B cell (primary cell): Measurements from ENCODE around the gene DIPK1B. TPM values are rescaled to one million over a fixed set of nuclear protein-coding genes. Genes with fewer than 3 reads are reported as not detected.

Experiments
- ATAC-seq: fragments of 200-7000 bp; cut with Tn5 transposase; one replicate; pipeline ENCODE4 v1.10.0; 2021; ENCODE audit warnings: low read depth, mild to moderate bottlenecking, moderate number of reproducible peaks, moderate library complexity
- CTCF ChIA-PET: fragments of 350-600 bp; sonication (Branson Sonifier 250); formaldehyde crosslinking; loops from one replicate; lab custom pipeline; 2021; ENCODE audit warnings: antibody characterized with exemption, inconsistent platforms; lab: Charles Lee
- POLR2A ChIA-PET: fragments of 350-600 bp; sonication (Branson Sonifier 250); formaldehyde crosslinking; loops from one replicate; lab custom pipeline; 2021; ENCODE audit warnings: antibody characterized with exemption; lab: Charles Lee
- DNase-seq: peaks from one replicate; pipeline ENCODE4 v3.0.0; 2013
- H2AFZ ChIP-seq: 2 replicates; pipeline ENCODE4 v1.6.1; 2012; ENCODE audit warnings: mild to moderate bottlenecking, low read depth, low read length; ENCODE audit not compliant: insufficient read depth, poor library complexity, severe bottlenecking
- H3K27ac ChIP-seq, 2 donors: 1 replicate in 1 of 2; 2 replicates in 1 of 2; pipeline ENCODE4 v1.5.1; 2012 to 2013; ENCODE audit warnings: low read length in 2 of 2, mild to moderate bottlenecking in 2 of 2, moderate library complexity in 1 of 2
- H3K27me3 ChIP-seq, 4 experiments: fragments of 200-600 bp in 1 of 4; sonication (generic) in 1 of 4; replicated peaks in 1 of 4; 1 replicate in 2 of 4; 2 replicates in 2 of 4; pipeline versions ENCODE4 v1.6.1 to v1.7.0; 2013 to 2016; ENCODE audit warnings: low read length in 3 of 4, mild to moderate bottlenecking in 2 of 4, mixed read lengths in 1 of 4, moderate library complexity in 1 of 4; ENCODE audit not compliant: insufficient read depth in 4 of 4, control insufficient read depth in 3 of 4; ENCODE audit errors: control extremely low read depth in 1 of 4
- H3K36me3 ChIP-seq, 2 experiments: replicated peaks in 1 of 2; 1 replicate in 1 of 2; 2 replicates in 1 of 2; pipeline versions ENCODE4 v1.6.1 to v1.7.1; 2013; ENCODE audit warnings: low read length in 1 of 2; ENCODE audit not compliant: insufficient read depth in 2 of 2, control insufficient read depth in 1 of 2; ENCODE audit errors: control extremely low read depth in 1 of 2, extremely low read depth in 1 of 2
- H3K4me1 ChIP-seq, 2 donors: fragments of 200-600 bp in 1 of 2; sonication (generic) in 1 of 2; 1 replicate in 1 of 2; 2 replicates in 1 of 2; pipeline versions ENCODE4 v1.5.1 to v1.6.1; 2013 to 2017; ENCODE audit warnings: low read length in 2 of 2; ENCODE audit not compliant: control insufficient read depth in 2 of 2, insufficient read depth in 2 of 2
- H3K4me2 ChIP-seq: replicated peaks from 2 replicates; pipeline ENCODE3; 2012; ENCODE audit warnings: mild to moderate bottlenecking, low read depth, low read length; ENCODE audit not compliant: poor library complexity, severe bottlenecking
- H3K4me3 ChIP-seq, 5 experiments: fragments of 200-600 bp in 1 of 5; sonication (generic) in 1 of 5; 1 replicate in 3 of 5; 2 replicates in 2 of 5; pipeline versions ENCODE4 v1.5.1 to v1.7.0; 2011 to 2016; ENCODE audit warnings: low read length in 4 of 5, mild to moderate bottlenecking in 4 of 5, low read depth in 2 of 5, control low read depth in 1 of 5, moderate library complexity in 1 of 5; ENCODE audit not compliant: insufficient read depth in 1 of 5; ENCODE audit errors: control extremely low read depth in 1 of 5, extremely low read depth in 1 of 5
- H3K79me2 ChIP-seq: fragments of 200-600 bp; sonication (generic); one replicate; pipeline ENCODE4 v1.6.0; 2016; ENCODE audit warnings: low read length; ENCODE audit not compliant: control insufficient read depth, insufficient read depth
- H3K9ac ChIP-seq: fragments of 200-600 bp; sonication (generic); 2 replicates; pipeline ENCODE4 v1.6.1; 2017; ENCODE audit warnings: mild to moderate bottlenecking, low read length, moderate library complexity
- H3K9me3 ChIP-seq, 3 donors: one replicate each; pipeline versions ENCODE4 v1.6.1 to v1.7.1; 2013; ENCODE audit warnings: low read length in 2 of 3; ENCODE audit not compliant: control insufficient read depth in 2 of 3, insufficient read depth in 1 of 3; ENCODE audit errors: control extremely low read depth in 1 of 3
- H4K20me1 ChIP-seq: 2 replicates; pipeline ENCODE4 v1.6.0; 2012; ENCODE audit warnings: mild to moderate bottlenecking, low read length; ENCODE audit not compliant: insufficient read depth, control insufficient read depth, poor library complexity, severe bottlenecking
- H3K27ac Mint-ChIP-seq: one replicate; pipeline ENCODE4 v1.8.0; 2021; ENCODE audit warnings: mixed read lengths
- H3K27me3 Mint-ChIP-seq: one replicate; pipeline ENCODE4 v1.8.0; 2021; ENCODE audit warnings: mixed read lengths
- H3K4me1 Mint-ChIP-seq: one replicate; pipeline ENCODE4 v1.8.0; 2021; ENCODE audit warnings: mixed read lengths
- H3K4me3 Mint-ChIP-seq: one replicate; pipeline ENCODE4 v1.8.0; 2021; ENCODE audit warnings: mixed read lengths
- H3K9me3 Mint-ChIP-seq: one replicate; pipeline ENCODE4 v1.8.0; 2022; ENCODE audit warnings: mixed read lengths; ENCODE audit not compliant: insufficient read depth
- EZH2 ChIP-seq: IDR thresholded peaks from 2 replicates; pipeline ENCODE4 v1.6.1; 2012; ENCODE audit warnings: borderline replicate concordance, low read depth, mild to moderate bottlenecking, moderate library complexity, low read length; ENCODE audit not compliant: insufficient read depth, poor library complexity, severe bottlenecking
- WGBS: methylation state at CpG from one replicate; pipeline ENCODE4 v1.1.5; 2013; ENCODE audit warnings: missing lambda C conversion rate; ENCODE audit not compliant: insufficient coverage; 5-methylcytosine and 5-hydroxymethylcytosine counted together
- intact Hi-C: fragments of 100-400 bp; cut with micrococcal nuclease; formaldehyde crosslinking; loops from one replicate; pipeline ENCODE4 v1.10.0; 2022
- polyA plus RNA-seq: library from polyadenylated mRNA; depleted of rRNA; stranded (reverse); fragments of >200 nt; gene quantifications from 2 replicates; pipeline ENCODE4 v1.2.3, GENCODE V29; 2012
- total RNA-seq, 2 donors: library from RNA; stranded (reverse); fragments of 120-200 nt in 1 of 2; gene quantifications; 1 replicate in 1 of 2; 2 replicates in 1 of 2; pipeline versions ENCODE4 v1.2.3 to v1.2.4, GENCODE V29; 2013 to 2022
- TF ChIP-seq, protein P1 (sequence below): fragments of 200-600 bp; IDR thresholded peaks from one replicate; pipeline ENCODE4 v1.8.0; 2022; ENCODE audit warnings: antibody characterized with exemption, mild to moderate bottlenecking

The DIPK1B gene
- total and polyA plus RNA-seq, 2 donors (not counting 1 experiment from before 2014, with no cell fraction given) = 9.6 TPM

DNA sequence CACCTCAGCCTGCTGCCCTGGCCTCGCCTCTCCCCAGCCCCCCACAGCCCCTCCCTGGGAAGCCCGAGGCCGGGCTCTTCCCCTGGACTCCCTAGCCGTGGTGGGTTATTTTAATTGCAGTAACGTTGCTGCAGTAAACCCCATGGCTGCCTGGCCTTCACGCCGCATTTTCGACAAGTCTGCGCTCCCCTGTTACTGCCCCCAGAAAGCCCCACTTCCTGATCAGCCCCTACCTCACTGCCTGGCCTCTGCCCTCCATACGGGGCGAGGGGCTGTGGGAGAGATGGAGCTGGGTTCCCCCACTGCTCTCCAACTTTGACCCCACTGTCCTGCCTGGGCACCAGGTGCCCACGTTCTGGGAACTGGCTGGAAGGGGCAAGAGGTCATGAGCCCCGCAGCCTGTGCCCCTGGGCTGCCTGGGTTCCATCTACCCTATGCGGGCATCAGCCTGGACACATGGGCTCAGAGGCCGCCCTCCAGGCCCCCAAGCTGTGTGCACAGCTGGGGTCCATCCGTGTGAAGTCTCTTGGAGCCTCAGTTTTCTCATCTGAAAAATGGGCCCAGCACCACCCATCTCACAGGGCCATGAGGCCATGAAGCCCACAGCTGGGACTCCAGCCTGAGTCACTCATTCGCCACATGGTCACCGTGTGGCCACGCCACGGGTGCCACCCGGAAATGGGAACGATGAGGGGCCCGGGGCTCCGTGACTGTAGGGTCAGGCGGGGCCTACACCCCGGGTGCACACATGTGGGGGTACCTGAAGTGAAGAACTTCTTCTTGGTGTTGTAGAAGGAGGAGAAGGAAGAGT lies 38.2 kb upstream of the DIPK1B start:
- TF ChIP-seq, protein P1, sequence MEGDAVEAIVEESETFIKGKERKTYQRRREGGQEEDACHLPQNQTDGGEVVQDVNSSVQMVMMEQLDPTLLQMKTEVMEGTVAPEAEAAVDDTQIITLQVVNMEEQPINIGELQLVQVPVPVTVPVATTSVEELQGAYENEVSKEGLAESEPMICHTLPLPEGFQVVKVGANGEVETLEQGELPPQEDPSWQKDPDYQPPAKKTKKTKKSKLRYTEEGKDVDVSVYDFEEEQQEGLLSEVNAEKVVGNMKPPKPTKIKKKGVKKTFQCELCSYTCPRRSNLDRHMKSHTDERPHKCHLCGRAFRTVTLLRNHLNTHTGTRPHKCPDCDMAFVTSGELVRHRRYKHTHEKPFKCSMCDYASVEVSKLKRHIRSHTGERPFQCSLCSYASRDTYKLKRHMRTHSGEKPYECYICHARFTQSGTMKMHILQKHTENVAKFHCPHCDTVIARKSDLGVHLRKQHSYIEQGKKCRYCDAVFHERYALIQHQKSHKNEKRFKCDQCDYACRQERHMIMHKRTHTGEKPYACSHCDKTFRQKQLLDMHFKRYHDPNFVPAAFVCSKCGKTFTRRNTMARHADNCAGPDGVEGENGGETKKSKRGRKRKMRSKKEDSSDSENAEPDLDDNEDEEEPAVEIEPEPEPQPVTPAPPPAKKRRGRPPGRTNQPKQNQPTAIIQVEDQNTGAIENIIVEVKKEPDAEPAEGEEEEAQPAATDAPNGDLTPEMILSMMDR = no peak
- TF ChIP-seq EZH2 = no peak
- no peak for ATAC-seq
- H3K27me3 Mint-ChIP-seq = no peaks in the 10 kb centered on the region
- H3K27ac Mint-ChIP-seq = no peak overlapping the region
- Histone ChIP-seq H3K4me1 (peaks cover 0 to 5% of the 10 kb centered on the region in 2 donors), H3K9me3 (no peaks in the 10 kb centered on the region), H3K79me2 (peaks cover 3% of the 10 kb centered on the region), H4K20me1 (peaks cover 30% of the 10 kb centered on the region), H3K36me3 (peaks cover 0 to 12% of the 10 kb centered on the region in 2 experiments), H3K4me2 (no peak overlapping the region), H3K9ac (no peak overlapping the region), H2AFZ (no peak overlapping the region), H3K27ac (no peak overlapping the region), H3K27me3 (peaks cover 0 to 6% (median 0%) of the 10 kb centered on the region in 4 experiments), H3K4me3 (no peak overlapping the region)
- DNase-seq = no peak
- WGBS = 80% methylated on average over 24 of the region's 26 CpGs
- no peaks in the 10 kb centered on the region for H3K4me1 Mint-ChIP-seq
- intact Hi-C loops = no loop called here
- H3K9me3 Mint-ChIP-seq = no peaks in the 10 kb centered on the region
- POLR2A ChIA-PET = no interaction called here
- CTCF ChIA-PET = interaction anchor here (0.6 to 2.9 kb wide), 5 partner anchors 7 to 189 kb away, joined by 3 to 17 read pairs (median 4); no protein-coding TSS in a partner anchor
- H3K4me3 Mint-ChIP-seq = no peak overlapping the region

DNA sequence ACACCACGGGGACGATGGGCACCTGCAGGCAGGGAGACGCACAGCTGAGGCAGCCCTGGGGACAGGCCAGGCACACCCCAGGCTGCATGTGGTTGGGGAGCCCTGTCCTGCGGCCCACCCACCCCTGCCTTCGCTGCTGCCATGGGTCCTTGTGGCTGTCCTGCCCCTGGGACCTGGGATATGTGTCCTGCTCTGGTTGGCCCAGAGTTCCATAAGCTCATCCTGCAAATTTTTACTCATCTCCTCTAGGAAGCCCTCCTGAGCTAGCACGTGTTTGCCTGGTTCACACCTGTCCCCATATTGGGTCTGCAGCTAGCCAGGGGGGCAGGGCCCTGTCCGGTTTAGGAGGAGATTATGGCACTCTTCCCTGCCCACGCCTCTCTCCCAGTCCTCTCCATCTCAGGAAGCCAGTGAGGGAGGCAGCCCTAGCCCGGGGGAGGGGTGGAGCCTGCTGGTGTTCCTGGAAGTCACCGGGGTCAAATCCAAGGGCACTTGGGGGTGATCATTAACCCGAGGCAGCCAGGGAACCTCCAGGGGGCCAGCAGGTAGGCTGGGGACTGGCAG lies 37.5 kb upstream of the DIPK1B start:
- Mint-ChIP-seq H3K27me3 (no peaks in the 10 kb centered on the region), H3K4me1 (no peaks in the 10 kb centered on the region), H3K4me3 (no peak overlapping the region), H3K27ac (no peak overlapping the region), H3K9me3 (no peaks in the 10 kb centered on the region)
- 85% methylated on average over 11 of the region's 11 CpGs for WGBS
- Histone ChIP-seq H2AFZ (no peak overlapping the region), H3K4me3 (no peak overlapping the region), H3K27me3 (peaks cover 0 to 6% (median 0%) of the 10 kb centered on the region in 4 experiments), H3K79me2 (peaks cover 3% of the 10 kb centered on the region), H3K4me2 (no peak overlapping the region), H3K27ac (no peak overlapping the region), H4K20me1 (peaks cover 37% of the 10 kb centered on the region), H3K9ac (no peak overlapping the region), H3K9me3 (no peaks in the 10 kb centered on the region), H3K36me3 (peaks cover 0 to 12% of the 10 kb centered on the region in 2 experiments), H3K4me1 (peaks cover 0 to 5% of the 10 kb centered on the region in 2 donors)
- ChIA-PET POLR2A (interaction anchor here (0.6 kb wide), 1 partner anchor 58 kb away, joined by 4 read pairs; no protein-coding TSS in a partner anchor), CTCF (interaction anchor here (1.4 to 1.5 kb wide), 2 partner anchors 11 to 189 kb away, joined by 3 read pairs; no protein-coding TSS in a partner anchor)
- intact Hi-C loops = no loop called here
- no peak for TF ChIP-seq EZH2
- TF ChIP-seq, protein P1 = no peak
- ATAC-seq (no peak), DNase-seq (no peak)
